ENCODE measurements around the gene FRMD6. TPM values are rescaled to one million over a fixed set of nuclear protein-coding genes. Genes with fewer than 3 reads are reported as not detected.

Gene FRMD6
- total and polyA plus RNA-seq, 9 of the 15 experiments (the other 6 are each of a cell fraction or from before 2014, with no cell fraction given) = 0.11 to 0.92 (median 0.53) TPM

- H3K9me3 ChIP-seq (replicated peaks; ENCODE audit: control insufficient read depth, insufficient read depth, low read depth, low read length) = no peaks in the 10 kb centered on the region
- FAIRE-seq = no peak
Observed at GRCh38 chr14:51719955-51720354, 68.2 kb downstream of the FRMD6 start.

More at GRCh38 chr14:51719955-51720354, 68.2 kb downstream of the FRMD6 start:
- TF ChIP-seq NFE2 (IDR thresholded peaks at IDR 0.05; ENCODE audit: low read depth) (no peak), RBM17 (IDR thresholded peaks at IDR 0.05; ENCODE audit: borderline replicate concordance, low read depth, low read length) (no peak), ZKSCAN1 (IDR thresholded peaks at IDR 0.05; ENCODE audit: low read depth, low read length) (no peak), TCF7 (IDR thresholded peaks at IDR 0.05; ENCODE audit: borderline replicate concordance) (no peak), ZNF589 (CRISPR knock-in tag; IDR thresholded peaks at IDR 0.05; ENCODE audit: low read depth) (no peak), PHB2 (IDR thresholded peaks at IDR 0.05; ENCODE audit: low read depth) (no peak), MLX (CRISPR knock-in tag; conservative IDR thresholded peaks at IDR 0.05) (no peak), ZNF586 (CRISPR knock-in tag; conservative IDR thresholded peaks at IDR 0.05) (no peak), ZC3H8 (IDR thresholded peaks at IDR 0.05) (no peak), KDM5B (IDR thresholded peaks at IDR 0.05; ENCODE audit: insufficient replicate concordance, low read depth, low read length) (no peak), ZNF316 (IDR thresholded peaks at IDR 0.05) (no peak), GTF2A2 (tag; IDR thresholded peaks at IDR 0.05) (no peak), L3MBTL2 (IDR thresholded peaks at IDR 0.05) (no peak), PML (IDR thresholded peaks at IDR 0.05; ENCODE audit: low read length) (no peak), BACH1 (tag; IDR thresholded peaks at IDR 0.05) (no peak), ZBTB11 (CRISPR knock-in tag; IDR thresholded peaks at IDR 0.05) (no peak), HMG20A (CRISPR knock-in tag; conservative IDR thresholded peaks at IDR 0.05) (no peak), ZHX1 (conservative IDR thresholded peaks at IDR 0.05; ENCODE audit: low read length) (no peak), EP300 (IDR thresholded peaks at IDR 0.05; ENCODE audit: low read length) (no peak), POLR2A (conservative IDR thresholded peaks at IDR 0.05) (no peak)
- Histone ChIP-seq H3K4me1 (replicated peaks in 1 of 2; ENCODE audit: control insufficient read depth in 2 of 2, insufficient read depth in 2 of 2, low read length in 2 of 2) (no peaks in the 10 kb centered on the region), H3K79me2 (ENCODE audit: control insufficient read depth, insufficient read depth, low read length) (no peaks in the 10 kb centered on the region), H3K9me1 (ENCODE audit: control insufficient read depth, insufficient read depth, low read length) (no peaks in the 10 kb centered on the region), H3K4me3 (no peak overlapping the region), H3K27me3 (ENCODE audit: control insufficient read depth in 2 of 2, insufficient read depth in 2 of 2, low read length in 2 of 2) (peaks cover 0 to 7% of the 10 kb centered on the region in 2 experiments; a peak in 2 of 5 replicates), H2AFZ (ENCODE audit: low read depth, low read length) (no peak overlapping the region), H4K20me1 (replicated peaks; ENCODE audit: control insufficient read depth, insufficient read depth, low read length) (no peaks in the 10 kb centered on the region), H3K27ac (ENCODE audit: extremely low read depth, low read depth, low read length) (no peak overlapping the region), H3K36me3 (ENCODE audit: control insufficient read depth, insufficient read depth, low read length) (no peaks in the 10 kb centered on the region), H3K9ac (ENCODE audit: insufficient read depth in 1 of 2, low read depth in 2 of 2, low read length in 2 of 2) (no peak overlapping the region), H3K4me2 (ENCODE audit: insufficient read depth, low read length) (no peak overlapping the region)
- ChIA-PET POLR2A (no interaction called here), CTCF (ENCODE audit: low intra/inter-chr PET ratio) (no interaction called here)
- no TSS peak for BruUV-seq (replicated peaks)
- DNase-seq (ENCODE audit: extremely low read depth in 1 of 4, low spot score in 3 of 4) (no peak), ATAC-seq (no peak)
- WGBS (ENCODE audit: insufficient coverage, low coverage, missing lambda C conversion rate) = 1% methylated on average over 13 of the region's 17 CpGs
- in situ Hi-C loops (cut with MboI) (no loop called here), intact Hi-C loops (cut with micrococcal nuclease) (no loop called here)
